ENCODE measurements around the gene SOCS7. TPM values are rescaled to one million over a fixed set of nuclear protein-coding genes. Genes with fewer than 3 reads are reported as not detected.
A peak's percentile ranks its signal among the peaks of the same experiment; 100 is the strongest.

The SOCS7 gene
- total RNA-seq, 1 experiment from 2014 or later: 31.0 TPM

DNA sequence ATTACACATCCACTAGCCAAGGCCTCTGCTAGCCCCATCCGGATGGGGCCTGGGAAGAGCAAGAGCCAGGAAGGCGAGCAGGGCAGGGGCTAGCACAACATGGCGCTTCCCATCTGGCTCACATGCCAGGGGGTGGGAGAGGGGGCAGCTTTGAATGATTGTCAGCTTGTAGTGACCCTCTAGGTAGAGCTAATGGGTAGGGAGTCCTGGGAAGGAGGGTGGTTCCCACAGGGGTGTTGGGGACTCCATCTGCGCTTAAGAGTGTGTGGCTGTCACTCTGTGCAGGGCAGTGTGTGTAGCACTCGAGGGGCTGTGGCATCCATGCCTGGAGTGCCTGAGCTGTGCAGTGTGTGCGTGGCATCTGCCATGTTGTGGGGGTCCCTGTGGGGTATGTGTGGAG is 101.1 kb downstream of the SOCS7 start:
- in situ Hi-C loops (cut with HindIII; ENCODE audit: low pct_unique_long_range_greater_than_20kb, low sequenced_read_pairs) (no loop called here), intact Hi-C loops (cut with micrococcal nuclease; ENCODE audit: unreplicated experiment) (no loop called here)
- DNase-seq (ENCODE audit: low read depth, low spot score) (no peak), ATAC-seq (0 out of 2 replicates have a peak, but pooled peaks have one; percentile 4)
- TF ChIP-seq SIN3A (IDR thresholded peaks at IDR 0.05; ENCODE audit: borderline replicate concordance, insufficient read depth, low read depth, low read length) (no peak), TCF7L2 (IDR thresholded peaks at IDR 0.05; ENCODE audit: low read depth, low read length) (no peak), POLR2AphosphoS5 (IDR thresholded peaks at IDR 0.05; ENCODE audit: low read depth, low read length) (no peak)
- TF ChIP-seq, protein P1, sequence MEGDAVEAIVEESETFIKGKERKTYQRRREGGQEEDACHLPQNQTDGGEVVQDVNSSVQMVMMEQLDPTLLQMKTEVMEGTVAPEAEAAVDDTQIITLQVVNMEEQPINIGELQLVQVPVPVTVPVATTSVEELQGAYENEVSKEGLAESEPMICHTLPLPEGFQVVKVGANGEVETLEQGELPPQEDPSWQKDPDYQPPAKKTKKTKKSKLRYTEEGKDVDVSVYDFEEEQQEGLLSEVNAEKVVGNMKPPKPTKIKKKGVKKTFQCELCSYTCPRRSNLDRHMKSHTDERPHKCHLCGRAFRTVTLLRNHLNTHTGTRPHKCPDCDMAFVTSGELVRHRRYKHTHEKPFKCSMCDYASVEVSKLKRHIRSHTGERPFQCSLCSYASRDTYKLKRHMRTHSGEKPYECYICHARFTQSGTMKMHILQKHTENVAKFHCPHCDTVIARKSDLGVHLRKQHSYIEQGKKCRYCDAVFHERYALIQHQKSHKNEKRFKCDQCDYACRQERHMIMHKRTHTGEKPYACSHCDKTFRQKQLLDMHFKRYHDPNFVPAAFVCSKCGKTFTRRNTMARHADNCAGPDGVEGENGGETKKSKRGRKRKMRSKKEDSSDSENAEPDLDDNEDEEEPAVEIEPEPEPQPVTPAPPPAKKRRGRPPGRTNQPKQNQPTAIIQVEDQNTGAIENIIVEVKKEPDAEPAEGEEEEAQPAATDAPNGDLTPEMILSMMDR (IDR thresholded peaks at IDR 0.05): no peak
- TF ChIP-seq, protein P2, sequence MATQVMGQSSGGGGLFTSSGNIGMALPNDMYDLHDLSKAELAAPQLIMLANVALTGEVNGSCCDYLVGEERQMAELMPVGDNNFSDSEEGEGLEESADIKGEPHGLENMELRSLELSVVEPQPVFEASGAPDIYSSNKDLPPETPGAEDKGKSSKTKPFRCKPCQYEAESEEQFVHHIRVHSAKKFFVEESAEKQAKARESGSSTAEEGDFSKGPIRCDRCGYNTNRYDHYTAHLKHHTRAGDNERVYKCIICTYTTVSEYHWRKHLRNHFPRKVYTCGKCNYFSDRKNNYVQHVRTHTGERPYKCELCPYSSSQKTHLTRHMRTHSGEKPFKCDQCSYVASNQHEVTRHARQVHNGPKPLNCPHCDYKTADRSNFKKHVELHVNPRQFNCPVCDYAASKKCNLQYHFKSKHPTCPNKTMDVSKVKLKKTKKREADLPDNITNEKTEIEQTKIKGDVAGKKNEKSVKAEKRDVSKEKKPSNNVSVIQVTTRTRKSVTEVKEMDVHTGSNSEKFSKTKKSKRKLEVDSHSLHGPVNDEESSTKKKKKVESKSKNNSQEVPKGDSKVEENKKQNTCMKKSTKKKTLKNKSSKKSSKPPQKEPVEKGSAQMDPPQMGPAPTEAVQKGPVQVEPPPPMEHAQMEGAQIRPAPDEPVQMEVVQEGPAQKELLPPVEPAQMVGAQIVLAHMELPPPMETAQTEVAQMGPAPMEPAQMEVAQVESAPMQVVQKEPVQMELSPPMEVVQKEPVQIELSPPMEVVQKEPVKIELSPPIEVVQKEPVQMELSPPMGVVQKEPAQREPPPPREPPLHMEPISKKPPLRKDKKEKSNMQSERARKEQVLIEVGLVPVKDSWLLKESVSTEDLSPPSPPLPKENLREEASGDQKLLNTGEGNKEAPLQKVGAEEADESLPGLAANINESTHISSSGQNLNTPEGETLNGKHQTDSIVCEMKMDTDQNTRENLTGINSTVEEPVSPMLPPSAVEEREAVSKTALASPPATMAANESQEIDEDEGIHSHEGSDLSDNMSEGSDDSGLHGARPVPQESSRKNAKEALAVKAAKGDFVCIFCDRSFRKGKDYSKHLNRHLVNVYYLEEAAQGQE (IDR thresholded peaks at IDR 0.05; ENCODE audit: insufficient read depth in 1 of 2, low read depth in 2 of 2, low read length in 1 of 2): no peak
- Histone ChIP-seq H3K27me3 (ENCODE audit: control insufficient read depth, insufficient read depth, low read length) (no peaks in the 10 kb centered on the region), H3K4me1 (ENCODE audit: control insufficient read depth, insufficient read depth, low read length) (peaks cover 46% of the 10 kb centered on the region), H3K27ac (ENCODE audit: low read length) (peak overlapping the region; percentile 51), H3K9me3 (ENCODE audit: control insufficient read depth, insufficient read depth, low read depth, low read length) (no peaks in the 10 kb centered on the region), H3K4me3 (ENCODE audit: low read depth in 2 of 2, low read length in 2 of 2) (peak overlapping the region in 1 of 2 experiments; percentile 34; a peak in 2 of 4 replicates), H3K36me3 (ENCODE audit: control insufficient read depth, insufficient read depth, low read length) (no peaks in the 10 kb centered on the region)
- ChIA-PET CTCF (no interaction called here), POLR2A (no interaction called here)
- no TSS peak for BruUV-seq (replicated peaks)

DNA sequence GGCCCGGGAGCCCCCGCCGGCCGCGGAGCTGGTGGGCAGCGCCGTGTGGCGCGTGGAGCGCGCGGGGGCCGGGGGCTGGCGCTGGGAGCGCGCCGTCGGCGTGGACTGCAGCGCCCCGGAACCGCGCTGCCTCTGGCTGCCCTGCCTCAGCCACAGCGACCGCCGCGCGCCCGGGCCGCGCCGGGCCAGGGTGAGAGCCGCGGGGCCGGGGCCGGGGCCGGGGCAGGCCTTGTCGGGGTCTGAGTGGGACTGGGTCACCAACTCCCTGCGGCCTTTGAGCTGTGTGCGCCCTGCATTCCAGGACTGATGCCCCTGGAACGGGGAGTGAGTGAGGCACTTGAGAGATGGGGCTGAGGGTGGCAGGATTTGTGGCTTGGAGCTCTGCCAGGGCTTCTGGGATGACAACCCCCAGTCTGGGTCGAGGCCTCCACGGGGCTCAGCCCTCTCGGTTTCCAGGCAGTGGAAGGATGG is 102.3 kb downstream of the SOCS7 start:
- TF ChIP-seq, protein P1 (IDR thresholded peaks at IDR 0.05): no peak
- no peak for TF ChIP-seq POLR2AphosphoS5 (IDR thresholded peaks at IDR 0.05; ENCODE audit: low read depth, low read length)
- TF ChIP-seq TCF7L2 (IDR thresholded peaks at IDR 0.05; ENCODE audit: low read depth, low read length): no peak
- no peak for TF ChIP-seq SIN3A (IDR thresholded peaks at IDR 0.05; ENCODE audit: borderline replicate concordance, insufficient read depth, low read depth, low read length)
- TF ChIP-seq, protein P2 (IDR thresholded peaks at IDR 0.05; ENCODE audit: insufficient read depth in 1 of 2, low read depth in 2 of 2, low read length in 1 of 2): no peak
- DNase-seq (ENCODE audit: low read depth, low spot score) (no peak), ATAC-seq (peak; percentile 17)
- H3K27me3 ChIP-seq (ENCODE audit: control insufficient read depth, insufficient read depth, low read length): no peaks in the 10 kb centered on the region
- H3K9me3 ChIP-seq (ENCODE audit: control insufficient read depth, insufficient read depth, low read depth, low read length): no peaks in the 10 kb centered on the region
- peaks cover 46% of the 10 kb centered on the region for H3K4me1 ChIP-seq (ENCODE audit: control insufficient read depth, insufficient read depth, low read length)
- CTCF ChIA-PET: no interaction called here
- POLR2A ChIA-PET: no interaction called here
- peak overlapping the region; percentile 41 to 49 for H3K4me3 ChIP-seq (ENCODE audit: low read depth in 2 of 2, low read length in 2 of 2)
- intact Hi-C loops (cut with micrococcal nuclease; ENCODE audit: unreplicated experiment) (no loop called here), in situ Hi-C loops (cut with HindIII; ENCODE audit: low pct_unique_long_range_greater_than_20kb, low sequenced_read_pairs) (no loop called here)
- H3K36me3 ChIP-seq (ENCODE audit: control insufficient read depth, insufficient read depth, low read length): no peaks in the 10 kb centered on the region
- BruUV-seq (replicated peaks): no TSS peak
- peak overlapping the region; percentile 78 for H3K27ac ChIP-seq (ENCODE audit: low read length)

Measured in Panc1 (cell line).